T-helper 2 cell (primary cell): ENCODE data around the gene RNF222.
"Not testable (repeated sequence)": the region's sequence is repeated elsewhere in the genome, so short reads cannot be mapped to it uniquely, and the experiment has no call there.

Source experiments
- DNase-seq, 5 experiments: peaks; one replicate each; pipeline versions ENCODE4 v3.0.0 to v3.0.0-alpha.2; 2012 to 2022

RNF222 gene

DNA sequence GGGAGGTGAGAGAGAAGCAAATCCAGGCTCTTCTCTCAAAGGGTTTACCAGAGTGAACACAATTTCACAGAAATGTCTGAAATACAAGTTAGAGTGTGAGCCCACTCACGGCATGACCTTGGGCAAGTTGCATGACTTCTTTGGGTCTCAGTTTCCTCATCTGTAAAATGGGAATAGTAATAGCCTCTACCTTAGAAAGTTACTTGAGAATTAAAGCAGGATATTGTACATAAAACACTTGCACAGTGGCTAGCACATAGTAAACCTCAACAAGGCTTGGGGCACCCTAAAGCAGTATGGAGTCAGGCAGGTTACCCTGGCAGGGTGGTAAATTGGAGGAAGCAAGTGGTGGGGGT is 13.2 kb upstream of the RNF222 start:
- DNase-seq = no peak

DNA sequence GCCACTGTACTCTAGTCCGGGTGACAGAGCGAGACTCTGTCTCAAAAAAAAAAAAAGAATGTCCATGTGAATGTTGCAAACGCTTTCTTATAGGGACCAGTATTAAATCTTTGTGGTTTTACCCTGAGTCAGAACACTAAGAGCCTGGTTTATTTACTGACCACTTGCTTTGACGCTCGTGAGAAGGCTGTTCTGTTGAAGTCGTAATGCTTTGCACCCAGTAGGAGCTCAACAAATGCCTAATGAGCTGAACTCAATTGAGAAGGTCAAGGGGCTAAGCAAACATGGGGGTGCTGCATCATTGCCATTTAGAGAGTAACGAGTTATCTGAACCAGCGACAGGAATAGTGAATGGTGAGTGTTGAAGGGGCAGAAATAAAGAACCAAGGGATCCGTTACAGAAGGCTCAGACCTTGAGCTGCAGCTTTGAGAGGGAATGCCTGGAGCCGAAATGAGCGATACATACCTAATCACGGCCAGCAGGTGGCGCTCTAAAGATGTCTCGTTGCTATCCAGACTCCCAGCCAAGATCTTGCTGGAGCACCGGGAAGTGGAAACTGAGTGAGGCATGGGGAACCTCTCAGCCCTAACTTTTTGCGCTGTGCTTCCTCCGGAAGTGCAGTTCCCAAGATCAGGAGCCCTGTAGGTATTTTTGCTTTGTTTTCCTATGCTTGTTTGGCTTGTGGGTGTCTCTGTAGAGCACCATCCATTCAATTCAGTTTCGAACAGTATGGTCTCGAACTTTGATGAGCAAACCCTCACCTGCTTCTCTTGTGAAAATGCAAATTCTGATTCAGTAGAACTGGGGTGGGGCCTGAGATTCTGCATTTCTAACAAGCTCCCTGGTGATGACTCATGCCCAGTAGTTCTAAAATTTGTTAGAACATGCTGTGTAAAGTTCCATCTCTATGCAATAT is 12.6 kb upstream of the RNF222 start:
- peak; percentile 49 to 74 (median 65) for DNase-seq

DNA sequence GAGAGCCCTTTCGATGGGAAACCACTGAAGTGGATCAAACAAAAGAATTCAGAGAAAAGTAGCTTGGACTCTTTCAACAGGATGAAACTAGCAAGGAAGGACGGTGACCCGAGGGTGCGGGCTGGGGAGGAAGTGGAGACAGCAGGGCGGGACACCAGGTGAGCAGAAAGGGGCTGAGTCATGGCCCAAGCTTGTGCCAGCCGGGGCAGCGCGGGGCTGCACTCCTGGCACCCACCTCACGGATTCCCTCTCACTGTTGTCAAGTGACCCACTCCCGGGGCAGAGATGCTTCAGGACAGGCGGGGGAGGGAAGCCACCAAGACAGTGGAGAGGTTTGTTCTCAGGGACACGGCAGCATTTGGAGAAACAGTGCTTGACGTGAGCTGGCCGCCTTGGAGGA is 10.7 kb upstream of the RNF222 start:
- no peak for DNase-seq

DNA sequence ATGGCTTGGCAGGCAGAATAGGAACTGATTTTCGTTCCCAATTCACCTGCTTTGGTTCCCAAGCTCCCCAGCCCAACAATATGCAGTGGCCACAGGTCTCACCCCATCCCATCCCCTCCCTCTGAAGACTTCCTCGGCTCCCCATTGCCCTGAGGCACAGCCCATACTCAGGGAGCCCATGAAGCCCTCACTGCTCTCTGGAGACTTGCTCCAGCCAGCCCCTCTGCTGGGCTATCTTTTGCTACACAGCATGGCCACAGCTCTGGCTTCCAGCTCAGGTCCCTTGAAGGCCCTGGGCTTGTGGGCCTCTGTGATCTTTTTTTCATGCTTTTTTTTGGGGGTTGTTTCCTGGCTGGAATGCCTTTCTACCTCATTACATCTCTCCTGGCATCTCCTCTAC is 8.5 kb upstream of the RNF222 start:
- no peak for DNase-seq

DNA sequence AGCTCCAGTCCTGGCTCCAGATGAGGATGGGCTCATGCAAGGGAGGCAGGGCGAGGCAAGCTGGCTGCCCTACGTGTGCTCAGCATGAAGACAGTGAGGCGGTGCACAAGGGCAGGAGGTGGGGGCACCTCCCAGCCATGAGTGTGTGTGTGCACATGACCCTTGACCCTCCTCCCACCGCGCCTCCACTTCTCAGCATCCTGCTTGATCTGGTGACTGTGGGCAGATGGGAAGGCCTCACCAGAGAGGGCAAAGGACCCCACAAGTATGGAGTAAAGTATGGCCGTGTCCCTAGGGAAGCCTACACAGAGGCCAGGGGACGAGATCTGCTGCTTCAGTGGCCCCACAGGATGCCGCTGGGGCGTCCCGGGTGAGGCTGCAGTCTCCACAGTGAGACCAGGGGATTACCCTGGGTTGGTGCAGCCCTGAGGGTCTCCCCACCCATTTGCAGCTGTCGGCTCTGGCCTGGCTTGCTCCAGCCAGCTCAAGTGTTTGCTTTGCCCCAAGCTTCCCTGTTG is 7.9 kb upstream of the RNF222 start:
- DNase-seq = no peak

DNA sequence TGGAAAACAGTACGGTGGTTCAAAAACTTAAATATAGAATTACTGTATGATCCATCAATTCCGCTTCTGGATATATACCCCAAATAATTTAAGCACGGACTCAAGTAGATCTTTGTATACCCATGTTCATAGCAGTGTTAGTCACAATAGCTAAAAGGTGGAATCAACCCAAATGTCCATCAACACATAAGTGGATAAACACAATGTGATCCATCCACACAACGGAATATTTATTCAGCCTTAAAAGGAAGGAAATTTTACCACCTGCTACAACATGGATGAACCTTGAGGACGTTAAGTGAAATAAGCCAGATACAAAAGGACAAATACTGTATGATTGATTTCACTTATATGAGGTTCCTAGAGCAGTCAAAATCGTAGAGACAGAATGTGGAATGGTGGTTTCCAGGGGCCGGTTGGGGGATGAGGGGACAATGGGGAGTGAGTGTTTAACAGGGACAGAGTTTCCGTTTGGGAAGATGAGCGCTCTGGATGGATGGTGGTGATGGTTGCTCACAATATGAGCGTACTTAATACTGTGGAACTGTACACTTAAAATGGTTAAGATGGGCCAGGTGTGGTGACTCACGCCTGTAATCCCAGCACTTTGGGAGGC is 5.4 kb upstream of the RNF222 start:
- DNase-seq = no peak

DNA sequence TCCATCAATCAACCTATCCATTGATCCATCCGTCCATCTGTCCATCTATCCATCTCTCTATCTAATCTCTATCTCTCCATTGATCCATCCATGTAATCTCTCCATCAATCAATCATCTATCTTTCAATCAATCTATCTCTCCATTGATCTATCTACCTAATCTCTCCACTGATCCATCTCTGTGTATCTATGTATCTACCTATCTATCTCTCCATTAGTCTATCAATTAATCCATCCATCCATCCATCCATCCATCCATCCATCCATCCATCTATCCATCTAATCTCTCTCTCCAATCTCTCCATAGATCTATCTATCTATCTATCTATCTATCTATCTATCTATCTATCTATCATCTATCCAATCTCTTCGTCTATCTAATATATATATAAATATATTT is 3.5 kb upstream of the RNF222 start:
- no peak for DNase-seq

DNA sequence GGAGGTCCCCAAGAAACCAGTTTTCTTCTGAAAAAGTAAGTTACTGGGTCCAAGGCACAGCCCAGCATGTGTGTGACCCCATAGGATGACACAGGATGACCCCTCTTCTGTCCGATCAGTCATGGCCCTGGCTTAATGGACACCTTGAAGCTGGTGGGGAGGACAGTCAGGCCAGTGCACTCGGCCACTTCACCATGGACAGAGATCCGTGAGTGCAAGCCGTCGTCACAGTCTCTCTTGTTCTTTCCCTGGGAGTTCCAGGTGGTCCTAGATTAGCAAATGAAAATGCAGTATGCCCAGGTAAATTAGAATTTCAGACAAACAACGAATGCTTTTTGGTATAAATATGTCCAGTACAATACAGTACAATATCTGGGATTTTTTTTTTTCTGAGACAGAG is 1.4 kb upstream of the RNF222 start:
- no peak for DNase-seq

DNA sequence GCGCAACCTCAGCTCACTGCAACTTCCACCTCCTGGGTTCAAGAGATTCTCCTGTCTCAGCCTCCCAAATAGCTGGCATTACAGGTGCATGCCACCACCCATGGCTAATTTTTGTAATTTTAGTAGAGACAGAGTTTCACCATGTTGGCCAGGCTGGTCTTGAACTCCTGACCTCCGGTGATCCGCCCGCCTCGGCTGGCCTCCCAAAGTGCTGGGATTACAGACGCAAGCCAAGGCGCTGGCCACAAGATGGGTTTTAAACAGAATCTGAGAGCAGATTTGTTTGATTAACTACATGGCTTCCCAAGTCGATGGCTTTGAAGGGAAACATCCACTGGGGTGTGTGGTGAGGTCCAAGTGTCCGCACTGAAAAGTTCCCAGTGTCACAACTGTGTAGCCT is 3.1 kb downstream of the RNF222 start:
- DNase-seq = not testable (repeated sequence)

DNA sequence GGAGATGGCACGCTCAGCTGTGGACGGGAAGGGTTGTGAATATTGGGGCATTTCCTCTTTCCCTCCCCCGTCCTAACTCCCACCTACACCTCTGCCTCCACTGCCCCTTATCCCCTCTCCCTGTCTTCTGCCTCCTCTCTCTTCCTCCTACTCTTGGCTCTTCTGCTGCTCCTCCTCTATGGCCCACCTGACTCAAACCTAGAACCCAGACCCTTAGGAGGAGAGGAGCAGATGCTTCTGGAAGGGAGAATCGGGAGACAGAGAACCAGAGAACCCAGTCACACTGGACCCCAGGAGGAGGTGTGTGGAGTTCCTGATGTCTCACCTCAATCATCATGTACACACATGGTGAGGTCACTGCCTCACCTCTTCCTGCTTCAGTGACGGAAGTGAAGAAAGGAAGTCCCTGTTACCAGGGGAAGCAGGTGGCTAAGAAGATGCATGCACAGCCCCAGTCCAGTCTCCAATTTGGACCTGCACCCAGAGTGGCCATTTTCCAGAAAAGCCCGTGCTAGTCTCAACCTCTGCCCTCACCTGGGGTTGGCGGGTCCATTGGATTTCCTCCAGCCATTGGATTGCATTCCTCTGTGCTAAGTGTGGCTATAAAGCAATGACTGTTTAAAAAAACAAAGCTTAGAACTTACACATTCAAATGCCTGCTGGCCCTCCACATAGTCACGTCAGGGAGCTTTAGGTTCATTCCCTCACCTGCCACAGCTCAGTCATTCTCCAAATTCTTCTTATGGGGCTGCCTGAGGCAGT is 4.0 kb downstream of the RNF222 start:
- peak in 2 of 5 experiments; percentile 59 to 81 for DNase-seq

DNA sequence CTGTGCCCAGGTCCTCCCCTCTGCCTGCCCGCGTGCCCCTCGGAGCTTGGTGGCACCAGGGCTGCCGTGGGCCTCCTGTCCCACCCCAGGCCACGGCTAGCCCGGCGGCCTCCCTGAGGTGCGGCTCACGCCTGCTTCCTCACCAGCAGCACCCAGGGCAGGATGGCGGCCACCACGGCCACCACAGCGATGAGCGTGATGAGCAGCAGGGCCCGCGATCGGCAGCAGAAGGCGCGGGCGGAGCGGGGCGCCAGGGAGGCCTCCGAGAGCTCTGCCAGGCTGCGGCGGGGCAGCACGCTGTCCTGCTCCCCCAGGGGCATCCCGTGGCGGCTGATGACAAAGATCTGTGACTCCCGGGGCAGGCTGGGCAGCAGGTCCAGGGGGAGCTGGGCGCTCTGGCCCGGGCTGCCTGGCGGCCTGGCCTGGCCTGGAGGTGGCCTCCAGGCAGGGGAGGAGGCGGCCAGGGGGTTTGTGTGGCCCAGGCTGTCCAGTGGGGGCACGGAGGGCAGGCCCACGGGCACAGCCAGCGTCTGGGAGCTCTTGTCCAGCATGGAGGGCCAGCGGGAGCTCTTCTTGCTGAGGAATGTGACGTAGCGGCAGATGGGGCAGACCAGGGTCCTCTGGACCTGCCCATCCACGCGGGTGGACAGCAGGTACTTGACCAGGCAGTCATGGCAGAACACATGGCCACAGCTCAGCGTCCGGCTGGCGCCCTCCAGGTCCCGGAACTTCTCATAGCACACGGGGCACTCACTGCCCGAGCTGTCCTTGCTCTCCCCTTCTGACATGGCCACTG is 4.8 kb downstream of the RNF222 start:
- no peak for DNase-seq

DNA sequence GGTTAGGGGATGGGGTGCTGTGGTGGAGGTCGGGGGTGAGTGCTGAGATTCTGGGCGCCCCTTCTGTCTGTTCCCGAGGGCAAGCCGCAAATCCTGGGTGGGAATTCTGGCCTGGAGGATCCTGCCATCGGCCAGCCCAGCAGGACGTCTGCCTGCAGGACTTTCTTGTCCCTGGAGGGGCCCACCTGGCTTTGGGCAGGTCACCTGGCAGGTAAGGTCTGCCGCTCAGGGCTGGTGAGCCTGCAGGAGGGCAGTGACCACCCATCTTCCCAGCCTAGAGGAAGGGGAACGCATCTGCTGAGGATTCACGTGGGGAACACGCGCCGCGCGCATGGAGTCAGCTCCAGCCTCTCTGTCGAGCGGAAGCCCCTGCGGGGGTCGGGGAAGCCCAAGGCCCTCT is 5.4 kb downstream of the RNF222 start:
- DNase-seq = no peak

DNA sequence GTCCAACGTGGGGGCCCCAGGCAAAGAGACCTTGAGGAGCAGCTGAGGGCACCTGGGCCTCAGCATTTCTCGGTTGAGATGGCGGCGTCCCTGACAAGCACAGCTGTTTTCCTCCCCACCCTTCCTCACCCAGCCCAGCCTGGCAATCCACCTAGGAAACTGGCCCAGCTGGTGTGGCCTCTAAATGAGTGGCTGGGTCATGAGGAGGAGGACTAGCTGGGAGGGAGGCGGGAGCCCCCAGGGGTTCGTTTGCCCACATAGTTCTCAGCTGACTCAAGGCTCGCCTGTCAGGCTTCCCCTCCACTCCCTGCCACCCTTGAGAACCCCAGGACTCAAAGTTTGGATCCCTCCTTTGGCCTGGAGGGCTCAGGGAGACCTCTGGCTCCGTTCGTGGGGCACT is 5.9 kb downstream of the RNF222 start:
- DNase-seq = no peak

DNA sequence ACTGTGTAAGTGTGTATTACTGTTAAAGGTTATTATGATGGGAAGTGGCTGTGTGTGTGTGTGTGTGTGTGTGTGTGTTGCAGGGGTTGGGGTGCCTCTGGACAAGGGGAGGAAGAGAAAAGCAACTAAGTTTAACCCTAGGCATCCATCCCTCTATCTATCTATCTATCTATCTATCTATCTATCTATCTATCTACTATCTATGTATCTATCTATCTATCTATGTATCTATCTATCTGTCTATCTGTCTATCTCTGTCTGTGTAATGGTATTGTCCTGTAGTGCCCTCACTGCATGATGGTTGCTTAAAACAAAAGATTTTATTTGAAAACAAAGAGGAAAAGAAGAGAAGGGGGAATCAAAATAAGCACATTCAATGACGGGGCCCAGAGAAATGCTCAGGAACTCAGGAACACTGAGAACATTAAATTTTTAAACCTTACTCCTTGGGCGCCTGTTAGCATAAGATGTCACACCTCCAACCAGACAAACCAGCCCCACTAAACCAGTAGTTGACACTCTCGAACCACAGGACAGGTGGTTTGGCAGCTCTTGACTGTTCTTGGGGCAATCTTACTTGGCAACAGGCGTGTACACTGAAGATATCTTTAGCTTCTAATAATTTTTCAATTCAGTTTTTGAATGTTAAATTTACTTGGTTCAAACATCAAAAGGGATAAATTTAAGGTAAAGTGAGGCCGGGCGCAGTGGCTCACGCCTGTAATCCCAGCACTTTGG is 9.5 kb downstream of the RNF222 start:
- peak in 1 of 5 experiments; percentile 60 for DNase-seq

DNA sequence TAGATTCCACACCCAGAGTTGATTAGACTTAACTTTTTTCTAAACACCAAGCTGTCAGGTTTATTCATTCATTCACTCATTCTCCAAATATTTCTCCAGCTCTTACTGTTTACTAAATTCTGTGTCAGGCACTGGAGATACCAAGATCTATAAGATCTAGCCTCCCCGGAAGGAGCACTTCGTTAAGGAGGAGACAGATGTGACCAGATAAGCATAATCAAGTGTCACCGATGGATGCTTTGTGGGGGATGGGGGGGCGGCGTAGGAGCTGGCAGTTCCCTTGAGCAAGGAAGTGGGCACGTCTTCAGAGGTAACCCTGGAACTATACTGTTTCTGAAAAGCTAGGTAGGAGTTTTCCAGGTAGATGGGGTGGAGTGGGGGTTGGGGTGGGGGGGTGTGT is 10.8 kb downstream of the RNF222 start:
- peak in 1 of 5 experiments; percentile 25 for DNase-seq

DNA sequence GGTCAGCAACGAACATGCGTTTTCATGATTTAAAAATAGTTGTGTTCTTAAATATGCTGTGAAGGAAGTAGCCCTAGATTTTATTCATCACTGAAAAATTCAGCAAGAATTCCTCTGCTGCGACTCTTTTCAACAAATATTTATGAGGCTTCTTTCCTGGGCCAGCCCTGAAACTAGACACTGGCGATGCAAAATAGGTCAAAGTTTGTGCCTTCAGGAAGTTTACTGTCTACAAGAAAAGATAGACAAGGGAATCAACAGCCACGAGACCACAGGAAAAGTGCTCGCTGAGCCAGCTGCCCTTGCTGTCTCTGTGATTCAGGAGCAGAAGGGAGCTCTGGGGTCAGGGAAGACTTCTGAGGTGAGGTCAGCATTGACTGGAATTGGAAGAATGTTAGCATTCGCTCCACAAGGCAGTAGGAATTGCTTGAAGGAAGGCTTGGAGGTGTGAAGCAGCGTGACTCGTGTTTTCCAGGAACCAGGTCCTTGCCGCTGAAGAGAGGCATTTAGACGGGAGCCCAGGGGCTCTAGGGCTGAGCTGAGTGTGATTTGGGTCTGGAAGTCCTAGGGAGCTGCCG is 12.7 kb downstream of the RNF222 start:
- no peak for DNase-seq

DNA sequence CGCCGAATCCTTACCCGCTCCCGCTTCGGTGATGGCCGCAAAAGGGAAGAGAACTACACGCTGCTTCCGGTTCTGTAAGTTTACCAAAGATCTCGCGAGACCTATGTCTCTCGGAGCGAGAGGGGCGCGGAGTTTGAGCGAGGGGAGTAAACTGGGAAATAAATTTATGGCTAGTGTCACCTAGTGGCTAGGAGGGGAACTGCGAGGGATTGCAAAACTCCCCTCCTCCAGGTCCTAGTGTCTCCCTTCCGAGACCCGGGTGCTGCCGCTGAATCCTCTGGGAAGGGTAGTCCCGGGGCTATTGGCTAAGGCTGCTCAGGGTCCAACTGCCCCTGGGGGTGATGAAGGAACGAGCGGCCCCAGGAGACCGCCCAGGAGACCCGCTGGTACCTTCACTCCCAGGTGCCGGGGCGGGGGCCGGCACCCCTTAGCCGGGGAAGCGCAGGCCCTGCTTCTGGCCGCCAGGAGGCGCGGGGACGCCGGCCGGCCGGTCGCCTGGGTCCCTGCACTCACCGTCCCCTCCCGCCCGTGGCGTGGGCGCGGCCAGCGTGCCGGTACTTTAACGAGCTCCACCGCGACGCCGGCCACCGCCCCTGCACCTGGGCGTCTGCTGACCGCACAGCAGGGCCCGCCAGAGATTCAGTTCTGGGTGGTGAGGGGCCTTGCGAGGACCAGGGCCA is 14.3 kb downstream of the RNF222 start, which contains the start of gene RPL26:
RPL26 (minus strand) TSS at position 51 of the 680 bp plus-strand sequence. CDS start 883 bp downstream, outside the sequence.
- peak; percentile 75 to 98 (median 91) for DNase-seq

DNA sequence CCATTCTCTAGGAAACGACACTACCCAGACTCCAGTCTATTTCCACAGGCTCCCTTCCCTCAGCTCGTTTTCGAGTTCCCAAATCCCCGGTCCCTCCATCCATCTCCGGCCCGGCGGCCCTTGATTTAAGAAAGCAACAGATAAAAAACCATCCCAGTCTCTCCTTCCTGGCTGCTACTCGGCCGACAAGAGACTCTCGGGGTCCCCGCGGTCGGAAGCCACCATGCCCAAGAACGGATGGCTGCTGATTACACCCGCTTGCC is 14.8 kb downstream of the RNF222 start:
- no peak for DNase-seq

DNA sequence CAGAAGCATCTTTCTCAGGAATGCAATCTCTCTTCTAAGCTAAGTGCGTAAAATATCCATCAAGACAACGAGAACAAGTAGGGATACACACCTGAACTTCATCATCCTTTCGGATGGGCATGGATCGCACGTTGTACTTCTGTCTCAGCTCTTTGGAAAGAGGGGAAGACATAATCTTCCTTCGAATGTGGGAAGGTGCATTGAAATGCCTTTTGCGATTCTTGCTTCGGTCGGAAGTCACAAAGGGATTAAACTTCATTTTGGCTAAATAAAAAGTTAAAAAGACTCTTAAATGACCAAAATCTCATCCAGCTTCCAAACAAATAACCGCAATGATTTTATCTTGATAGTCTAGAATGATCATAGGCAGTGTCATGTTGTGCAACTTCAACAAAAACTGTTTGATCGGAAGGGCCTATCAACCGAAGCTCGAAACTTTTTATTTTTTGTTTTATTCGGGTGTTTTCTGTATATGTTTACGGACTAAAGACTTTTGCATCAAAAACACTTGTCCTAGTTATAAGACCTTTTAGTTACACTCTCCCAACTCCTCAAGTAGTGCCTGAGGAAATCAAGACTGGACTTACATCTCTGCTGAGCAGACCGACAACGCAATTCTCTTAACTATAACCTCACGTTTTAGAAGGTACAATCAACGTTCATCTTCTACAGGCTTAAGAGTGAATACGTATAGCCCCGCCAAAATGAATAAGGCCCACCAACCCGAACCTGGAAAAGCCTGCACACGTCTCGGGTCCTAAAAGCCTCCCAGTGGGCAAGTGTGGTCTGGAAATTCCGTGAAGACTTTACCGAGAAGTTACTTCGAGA is 15.4 kb downstream of the RNF222 start:
- peak in 1 of 5 experiments; percentile 14 for DNase-seq

DNA sequence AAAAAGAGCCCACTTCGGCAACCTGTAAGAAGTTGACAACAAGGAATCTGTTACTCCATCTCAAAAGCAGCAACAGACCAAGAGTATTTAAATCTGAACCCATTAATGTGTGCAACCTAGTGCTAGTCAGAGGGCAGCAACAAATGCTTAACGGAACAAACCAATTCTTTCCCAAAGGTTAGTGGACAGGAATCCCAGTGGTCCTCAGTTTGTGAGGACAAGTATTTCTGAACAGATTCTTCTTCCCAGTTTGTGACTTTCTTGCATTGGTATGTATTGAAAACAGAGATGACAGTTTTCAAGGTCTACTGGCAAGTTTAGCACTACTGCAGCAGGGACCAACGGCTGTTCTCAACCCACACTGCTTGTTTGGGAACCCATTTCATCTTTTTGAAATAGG is 17.6 kb downstream of the RNF222 start:
- no peak for DNase-seq
